T-helper 1 cell (primary cell): ENCODE results near the gene PLCH1.
A peak's percentile ranks its signal among the peaks of the same experiment; 100 is the strongest.
"Not testable (repeated sequence)": the region's sequence is repeated elsewhere in the genome, so short reads cannot be mapped to it uniquely, and the experiment has no call there.

ENCODE experiments used
- DNase-seq, 5 donors: peaks; one replicate each; pipeline ENCODE4 v3.0.0-alpha.2; 2012 to 2020

The PLCH1 gene

DNA sequence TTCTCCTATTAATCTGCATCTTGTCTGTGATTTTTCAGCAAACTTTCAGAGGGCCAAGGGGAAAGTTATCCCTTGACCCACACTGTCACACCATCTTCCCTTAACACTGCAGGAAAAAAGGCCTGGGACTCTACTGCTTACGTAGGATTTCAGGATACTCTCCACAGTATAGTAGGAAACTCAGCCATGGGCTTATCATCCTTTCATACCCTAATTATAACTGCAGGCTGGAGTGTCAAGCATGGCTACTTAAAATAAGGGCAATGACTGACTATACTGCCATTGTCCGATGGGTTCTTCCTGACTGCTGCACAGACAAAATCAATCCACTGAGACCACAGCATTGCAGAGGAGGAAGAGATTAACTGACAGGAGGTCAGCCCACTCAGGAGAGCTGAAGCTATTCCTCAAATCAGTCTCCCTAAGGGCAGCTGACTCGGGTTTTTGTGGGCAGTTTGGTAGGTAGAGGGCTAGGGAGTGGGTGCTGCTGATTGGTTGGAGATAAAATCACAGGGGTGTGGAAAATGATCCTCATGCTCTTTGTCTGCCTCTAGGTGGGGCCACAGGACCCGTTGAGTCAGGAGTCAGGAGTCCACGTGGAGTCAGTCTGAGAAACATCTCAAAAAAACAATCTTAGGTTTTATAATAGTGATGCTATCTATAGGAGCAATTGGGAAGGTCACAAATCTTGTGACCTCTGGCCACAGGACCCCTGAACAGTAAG is 333.2 kb downstream of the PLCH1 start:
- no peak for DNase-seq

DNA sequence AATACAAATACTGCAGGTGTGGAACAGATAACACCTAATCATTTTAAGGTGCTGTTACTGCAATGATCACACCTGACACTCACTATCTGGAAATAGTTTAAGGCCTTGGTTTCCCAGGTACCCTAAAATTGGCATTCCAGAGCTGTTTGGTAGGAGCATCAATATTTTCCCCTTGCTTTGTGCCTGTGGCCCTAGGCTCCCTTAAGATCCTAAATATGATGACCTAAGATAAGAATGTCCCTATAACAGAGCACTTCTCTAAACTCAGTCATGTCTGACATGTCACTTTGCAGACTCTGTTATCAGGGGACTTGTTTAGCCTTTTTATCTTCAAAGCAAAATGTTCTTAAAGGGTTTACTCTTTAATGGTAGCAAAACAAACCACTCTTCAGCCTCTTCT is 335.5 kb downstream of the PLCH1 start:
- no peak for DNase-seq

DNA sequence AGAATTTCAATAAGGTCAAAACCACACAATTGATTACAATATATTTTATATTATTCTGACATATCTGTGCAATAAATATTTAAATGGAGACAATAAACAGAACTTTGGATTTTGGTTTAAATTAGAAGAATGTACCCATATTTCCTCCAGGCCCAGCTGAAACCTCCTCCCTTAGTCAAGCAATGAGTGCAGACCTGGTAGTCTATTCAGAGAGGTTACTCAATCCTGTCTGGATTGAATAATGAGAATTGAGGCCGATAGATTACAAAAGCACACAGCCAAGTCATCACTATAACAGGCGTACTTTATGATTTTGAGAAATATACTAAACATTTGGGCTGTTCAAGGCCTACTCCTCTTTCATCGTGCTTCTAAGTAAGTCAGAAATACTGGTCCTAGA is 336.9 kb downstream of the PLCH1 start:
- DNase-seq = no peak

DNA sequence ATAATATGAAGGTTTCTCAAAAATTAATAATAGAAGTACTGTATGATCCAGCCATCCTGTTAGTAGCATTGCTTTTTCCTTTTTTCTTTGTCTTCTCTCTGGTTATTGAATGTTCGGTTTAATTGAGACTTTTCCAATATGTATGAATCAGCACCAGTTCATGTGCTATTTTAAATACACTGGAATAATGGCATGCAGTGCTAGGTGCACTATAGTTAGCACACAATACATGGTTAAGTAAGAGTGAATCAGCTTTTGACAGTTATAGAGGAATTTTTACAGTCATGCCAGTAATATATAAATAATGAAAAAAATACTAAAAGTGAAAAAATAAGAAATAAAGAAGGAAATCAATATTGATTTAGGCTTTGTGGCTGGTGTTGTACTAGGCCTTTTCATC is 337.5 kb downstream of the PLCH1 start:
- no peak for DNase-seq

DNA sequence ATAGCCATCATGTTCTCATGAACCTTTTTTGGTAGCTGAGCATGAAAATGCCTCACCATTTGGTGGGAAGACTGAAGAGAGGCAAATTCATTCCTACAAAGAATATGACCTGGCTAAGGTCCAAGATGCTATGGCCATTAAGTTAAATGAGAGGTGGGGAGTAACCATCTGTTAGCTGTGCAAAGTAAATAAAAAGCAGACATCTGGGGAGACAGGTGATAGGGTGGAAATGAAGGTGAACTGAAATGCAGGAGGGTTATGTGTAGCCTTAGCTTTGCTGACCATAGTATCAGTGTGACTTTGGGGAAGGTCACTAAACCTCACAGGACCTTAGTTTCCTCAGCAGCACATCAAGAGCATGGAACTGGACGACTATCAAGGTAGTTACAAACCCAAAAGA is 340.4 kb downstream of the PLCH1 start:
- DNase-seq = no peak

DNA sequence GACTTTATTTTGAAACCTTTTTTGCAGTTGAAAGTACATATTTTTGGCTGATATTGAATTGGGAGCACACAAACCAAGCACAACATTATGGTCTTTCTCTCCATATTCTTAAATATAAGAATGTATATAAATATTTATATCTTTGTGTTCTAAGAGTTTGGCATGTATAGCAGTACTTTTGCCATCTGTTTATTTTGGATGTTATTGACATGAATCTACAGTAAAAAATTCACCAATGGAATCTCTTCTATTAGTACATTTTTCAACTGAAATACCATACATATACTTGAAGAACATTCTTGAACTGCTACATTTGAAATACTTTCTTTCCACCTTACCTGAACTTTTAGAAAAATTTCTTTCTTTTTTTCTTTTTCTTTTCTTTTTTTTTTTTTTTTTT is 342.2 kb downstream of the PLCH1 start:
- no peak for DNase-seq

DNA sequence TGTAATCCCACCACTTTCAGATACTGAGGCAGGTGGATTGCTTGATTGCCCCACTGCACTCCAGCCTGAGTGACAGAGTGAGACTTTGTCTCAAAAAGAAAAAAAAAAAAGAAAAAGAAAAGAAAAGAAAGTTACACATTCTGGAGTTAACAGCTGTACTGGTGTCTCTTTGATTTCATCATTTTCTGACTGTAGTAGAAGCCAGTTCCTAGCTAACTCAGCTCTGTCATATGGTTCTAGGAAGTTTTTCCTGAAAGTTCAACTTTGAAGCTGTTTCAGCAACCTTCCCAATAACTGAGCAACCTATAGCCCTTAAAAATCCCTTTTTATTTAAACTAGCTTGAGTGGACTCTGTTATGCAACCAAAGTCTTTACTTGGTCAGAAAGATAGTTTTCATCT is 346.8 kb downstream of the PLCH1 start:
- DNase-seq = no peak

DNA sequence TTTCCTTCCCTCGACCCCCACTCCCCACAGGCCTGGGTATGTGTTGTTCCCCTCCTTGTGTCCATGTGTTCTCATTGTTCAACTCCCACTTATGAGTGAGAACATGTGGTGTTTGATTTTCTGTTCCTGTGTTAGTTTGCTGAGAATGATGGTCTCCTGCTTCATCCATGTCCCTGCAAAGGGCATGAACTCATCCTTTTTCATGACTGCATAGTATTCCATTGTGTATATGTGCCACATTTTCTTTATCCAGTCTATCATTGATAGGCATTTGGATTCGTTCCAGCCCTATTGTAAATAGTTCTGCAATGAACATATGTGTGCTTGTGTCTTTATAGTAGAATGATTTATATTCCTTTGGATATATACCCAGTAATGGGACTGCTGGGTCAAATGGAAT is 350.0 kb downstream of the PLCH1 start:
- DNase-seq = not testable (repeated sequence)

DNA sequence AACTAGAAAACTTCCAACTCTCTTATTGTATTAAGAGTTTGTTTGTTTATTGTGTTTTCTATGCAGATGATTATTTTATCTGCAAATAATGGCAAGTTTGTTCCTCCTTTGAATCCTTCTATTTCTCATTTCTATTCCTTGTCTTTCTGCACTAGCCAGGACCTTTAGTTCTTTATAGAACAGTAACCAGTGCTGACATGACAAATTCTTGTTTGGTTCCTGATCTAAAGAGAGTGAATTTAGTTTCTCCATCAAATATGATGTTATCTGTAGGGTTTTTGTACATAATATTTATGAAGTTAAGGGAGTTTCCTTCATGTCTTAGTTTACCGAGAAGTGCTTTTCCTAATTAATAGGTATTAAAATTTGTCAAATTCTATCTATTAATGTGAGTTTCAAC is 350.6 kb downstream of the PLCH1 start:
- DNase-seq = no peak

DNA sequence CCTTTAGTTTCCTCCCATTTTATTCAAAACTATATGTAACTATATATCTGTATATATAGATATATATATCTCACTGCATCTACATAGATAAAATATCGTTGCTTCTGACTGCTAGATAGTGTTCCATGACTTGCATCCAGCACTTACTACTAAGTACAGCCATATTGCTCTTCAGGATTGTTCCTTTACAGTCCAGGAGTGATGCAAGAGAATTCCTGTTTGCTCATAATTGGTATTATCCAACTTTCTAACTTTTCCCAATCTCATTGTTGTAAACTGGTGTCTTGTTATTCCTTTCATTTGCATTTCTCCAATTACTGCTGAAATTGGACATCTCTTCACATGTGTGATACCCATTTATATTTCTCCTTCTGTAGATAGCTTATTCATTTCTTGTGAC is 351.6 kb downstream of the PLCH1 start:
- no peak for DNase-seq

DNA sequence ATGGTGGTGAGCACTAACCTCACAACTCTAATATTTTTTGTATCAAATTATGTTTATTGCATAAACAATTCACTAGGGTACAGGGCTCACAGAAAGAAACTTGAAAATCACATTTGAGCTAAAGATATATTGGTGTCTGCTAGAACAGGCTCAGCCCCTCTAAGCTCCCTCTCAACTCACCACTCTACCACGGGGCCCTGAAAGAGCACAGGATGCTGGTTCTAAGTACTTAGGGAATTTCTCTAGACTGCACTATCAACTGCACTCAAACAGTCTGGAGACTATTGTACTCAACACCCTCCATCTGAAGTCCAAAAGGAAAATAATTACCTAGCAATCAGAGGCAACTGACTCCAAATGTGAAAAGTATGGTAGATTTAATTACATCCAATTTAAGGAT is 352.7 kb downstream of the PLCH1 start:
- DNase-seq = no peak

DNA sequence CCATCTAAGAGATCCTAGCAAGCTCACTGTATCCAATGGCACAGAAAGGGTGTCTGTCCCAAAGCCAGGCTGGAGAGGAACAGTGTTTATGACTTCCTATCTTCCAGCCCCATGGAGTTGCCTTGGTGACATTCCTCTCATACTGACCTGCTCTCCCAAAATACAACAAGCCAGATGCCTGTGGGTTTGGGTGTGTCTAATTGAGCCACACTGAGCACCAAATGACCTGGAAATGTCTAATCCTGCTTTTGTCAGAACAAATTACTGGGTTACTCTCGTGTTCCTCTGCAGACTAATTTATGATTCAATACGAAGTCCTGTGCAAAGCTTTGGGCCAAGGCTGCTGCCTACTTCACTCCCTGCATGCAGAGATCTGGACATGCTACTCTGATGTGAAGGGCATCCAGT is 353.3 kb downstream of the PLCH1 start:
- no peak for DNase-seq

DNA sequence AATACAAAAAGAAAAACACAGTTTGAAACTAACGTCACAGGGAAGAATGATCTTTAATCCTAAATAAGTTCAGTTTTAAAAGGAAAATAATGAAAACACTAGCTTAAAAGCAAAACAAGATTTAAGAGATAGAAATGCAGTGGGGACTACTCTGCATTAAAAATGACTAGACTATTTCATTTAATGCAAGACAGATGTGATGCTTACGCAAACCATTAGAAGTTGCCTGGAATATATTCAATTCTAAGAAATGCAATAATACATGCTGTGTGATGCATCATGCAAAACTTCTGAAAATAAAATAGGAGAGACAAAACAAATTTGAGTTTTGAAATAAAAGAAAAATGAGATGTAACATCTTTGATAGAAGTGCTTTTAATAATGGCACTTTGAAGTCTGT is 353.8 kb downstream of the PLCH1 start:
- no peak for DNase-seq

DNA sequence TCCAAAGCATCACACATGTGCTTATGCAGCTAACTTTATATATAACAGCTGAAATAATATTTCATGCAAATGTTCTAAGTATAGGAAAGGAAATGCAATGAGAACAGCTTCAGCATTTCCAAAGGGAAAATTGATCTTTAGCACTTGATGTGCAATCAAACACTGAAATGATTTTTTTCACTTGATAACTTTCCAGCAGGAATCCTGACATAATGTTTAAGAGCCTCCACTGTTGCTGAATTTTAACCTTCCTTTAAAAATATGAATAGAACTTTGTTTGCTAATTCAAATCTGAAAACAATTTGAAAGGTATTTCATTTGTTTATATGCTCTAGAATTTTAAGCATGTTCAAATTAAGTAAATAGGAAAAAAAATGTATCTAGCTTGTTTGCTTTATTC is 354.5 kb downstream of the PLCH1 start:
- DNase-seq = no peak

DNA sequence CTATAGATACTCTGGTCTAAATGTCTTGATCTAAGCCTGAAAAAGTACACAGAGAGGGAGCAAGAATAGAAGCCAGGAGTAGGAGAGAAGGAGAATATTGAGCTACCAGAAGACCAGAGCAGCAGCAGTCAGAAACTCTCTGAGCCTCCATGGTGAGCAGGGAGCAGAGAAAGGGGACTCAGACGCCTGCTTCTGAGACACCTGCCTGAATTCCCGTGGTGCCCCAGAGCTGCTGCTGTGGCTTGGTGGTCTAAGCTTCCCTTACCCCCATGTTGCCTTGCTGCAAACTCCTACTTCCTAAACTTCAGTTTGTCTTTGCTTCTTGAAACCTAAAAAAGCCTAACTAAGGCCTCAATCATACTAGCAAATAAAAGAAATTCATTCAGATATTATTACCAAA is 356.5 kb downstream of the PLCH1 start:
- DNase-seq = no peak

DNA sequence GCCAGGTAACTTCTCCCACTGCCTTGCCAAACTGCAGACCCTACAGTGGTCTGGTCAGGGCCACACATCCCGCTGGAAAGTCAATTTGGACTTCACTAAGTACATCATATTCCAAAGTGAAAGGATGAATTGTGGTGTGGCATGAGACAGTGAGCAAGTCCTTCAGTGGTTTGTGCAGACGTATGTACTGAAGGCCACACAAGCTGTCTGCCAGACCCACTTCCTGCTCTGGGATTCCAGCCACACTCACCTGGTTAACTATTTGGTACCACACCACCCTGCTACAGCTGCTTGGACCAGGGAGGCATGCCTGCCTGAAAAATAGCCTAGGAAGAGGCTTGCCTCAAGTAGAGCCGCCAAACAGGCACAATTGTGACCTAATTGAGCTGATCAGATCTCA is 357.3 kb downstream of the PLCH1 start:
- no peak for DNase-seq

DNA sequence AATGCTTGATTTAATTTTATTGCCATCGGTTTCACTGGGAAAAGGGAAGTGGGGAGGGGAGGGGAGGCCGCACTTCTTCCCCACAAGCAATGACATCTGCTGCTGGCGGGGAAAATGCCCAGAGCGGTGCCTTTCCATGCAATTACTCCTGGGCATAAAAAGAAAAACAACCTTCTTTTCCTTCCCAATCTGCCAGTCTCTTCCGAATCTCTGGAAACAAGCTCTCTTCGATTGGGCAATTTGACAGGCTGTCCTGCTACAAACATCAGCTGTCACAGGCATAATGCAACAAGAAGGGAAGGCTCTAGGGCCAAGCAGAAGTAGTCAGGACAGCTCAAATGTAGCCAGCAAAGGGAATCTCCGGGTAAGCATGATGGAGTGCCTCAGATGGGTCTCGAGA is 358.0 kb downstream of the PLCH1 start:
- DNase-seq = no peak

DNA sequence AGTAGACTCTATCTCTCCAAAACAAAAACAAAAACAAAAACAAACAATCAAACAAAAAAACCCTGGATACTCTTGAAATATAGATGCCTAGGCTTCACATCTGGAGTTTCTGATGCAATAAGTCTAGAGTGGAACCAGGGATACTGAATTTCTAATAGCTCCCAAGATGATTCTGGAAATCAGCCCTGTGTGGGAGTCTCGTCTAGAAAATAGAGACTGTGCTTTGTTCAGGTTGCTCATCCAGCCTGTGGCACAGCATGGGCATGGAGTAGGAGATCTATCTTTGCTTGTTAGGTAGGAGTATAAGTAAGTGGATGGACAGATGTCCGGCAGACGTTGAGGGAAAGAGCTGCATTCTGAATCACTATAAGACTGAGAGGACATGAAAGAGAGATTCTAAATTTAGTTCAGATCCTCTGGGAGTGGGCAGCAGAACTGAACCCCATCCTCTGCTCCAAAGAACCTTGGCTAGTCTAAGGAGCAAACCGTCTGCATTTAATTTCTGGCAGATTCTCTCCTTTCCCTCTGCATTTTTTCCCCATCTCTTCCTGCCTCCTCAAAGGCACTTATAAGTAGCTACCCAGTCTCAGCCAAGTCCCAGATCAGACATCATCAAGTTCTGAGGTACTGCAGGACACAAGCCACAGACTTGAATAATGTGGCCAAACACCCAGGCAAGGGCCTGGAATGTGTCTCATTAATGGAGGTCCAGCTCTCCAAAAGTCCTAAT is 358.8 kb downstream of the PLCH1 start:
- no peak for DNase-seq

DNA sequence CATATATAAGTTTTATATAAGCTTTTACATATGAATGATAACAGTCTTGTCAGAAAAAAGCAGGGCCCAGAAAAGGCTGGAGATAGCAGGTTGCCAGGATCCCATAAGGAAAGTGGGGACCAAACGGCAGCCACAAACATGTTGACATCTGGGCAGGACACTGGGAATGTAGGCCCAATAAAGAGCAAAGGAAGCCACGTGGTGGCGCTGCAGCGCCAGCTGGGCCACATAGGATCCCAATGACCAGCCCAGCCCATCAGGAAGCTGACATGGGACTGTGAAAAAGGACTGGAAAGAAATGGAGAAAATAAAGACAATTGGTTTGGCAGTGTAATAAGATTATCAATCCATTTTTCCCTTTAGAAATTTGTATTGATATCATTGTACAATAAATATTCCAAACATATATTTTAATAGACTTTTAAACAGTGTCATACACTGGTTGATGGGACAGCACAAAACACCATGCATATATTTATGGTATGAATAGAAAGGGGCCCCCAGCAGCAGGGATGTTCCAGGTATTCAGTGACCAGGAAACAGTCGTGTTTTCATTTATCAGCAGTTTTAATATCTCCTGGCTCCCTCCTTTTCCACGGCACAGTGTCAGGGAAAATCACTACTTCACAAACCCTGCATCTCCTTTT is 362.4 kb downstream of the PLCH1 start:
- DNase-seq = peak in 1 of 5 donors; percentile 5

DNA sequence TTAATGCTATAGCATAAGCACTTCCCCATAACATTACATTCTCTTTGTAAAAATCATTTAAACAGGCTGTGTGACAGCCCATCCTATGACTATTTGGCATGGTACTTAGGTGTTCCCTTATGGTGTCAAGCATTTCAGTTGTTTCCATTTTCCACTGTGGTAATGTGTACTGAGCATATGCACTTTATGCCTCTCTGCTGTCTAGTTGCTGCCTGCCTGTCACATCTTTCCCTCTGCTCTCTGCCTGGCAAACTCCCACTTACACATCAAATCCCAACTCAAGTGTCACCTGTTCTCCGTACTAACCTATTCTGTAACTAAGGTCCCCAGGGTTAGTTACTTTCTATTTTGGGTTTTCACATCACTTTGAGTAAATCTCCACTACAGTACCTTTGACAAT is 367.0 kb downstream of the PLCH1 start:
- no peak for DNase-seq

DNA sequence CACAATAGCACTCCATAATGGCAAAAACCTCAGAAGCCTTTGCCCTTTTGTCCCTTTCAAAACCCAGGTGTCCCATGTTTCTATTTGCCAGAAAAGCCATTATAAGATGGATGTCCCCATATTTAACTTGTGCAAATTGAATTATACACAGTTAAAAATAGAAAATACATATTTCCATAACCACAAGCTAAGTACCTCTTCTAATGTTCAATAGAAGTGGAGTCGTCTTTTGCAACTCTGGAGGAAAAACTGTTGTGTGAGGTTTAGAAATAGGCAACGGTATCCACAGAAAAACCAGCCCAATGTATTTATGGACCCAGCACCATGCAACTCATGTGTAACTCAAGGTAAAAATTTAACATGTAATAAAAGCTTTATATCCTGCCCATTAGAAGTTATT is 367.8 kb downstream of the PLCH1 start:
- DNase-seq = no peak

DNA sequence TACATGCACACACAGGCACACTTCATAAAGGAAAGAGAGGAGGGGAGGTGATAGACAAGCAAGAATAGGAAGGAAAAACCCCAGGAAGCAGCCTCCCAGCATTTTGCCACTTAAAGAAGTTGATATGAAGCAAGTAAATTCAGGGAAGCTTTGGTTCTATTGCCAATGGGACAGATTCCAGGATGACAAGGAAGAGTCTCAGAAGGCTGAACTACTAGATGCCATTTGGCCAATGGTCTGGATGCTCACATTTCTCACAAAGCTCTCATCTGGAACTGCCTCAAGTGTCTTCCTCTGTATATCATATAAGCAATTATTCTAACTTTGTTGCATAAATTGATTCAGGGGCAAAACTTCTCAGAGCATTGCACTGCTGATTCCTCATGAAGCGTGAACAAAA is 372.6 kb downstream of the PLCH1 start:
- no peak for DNase-seq

DNA sequence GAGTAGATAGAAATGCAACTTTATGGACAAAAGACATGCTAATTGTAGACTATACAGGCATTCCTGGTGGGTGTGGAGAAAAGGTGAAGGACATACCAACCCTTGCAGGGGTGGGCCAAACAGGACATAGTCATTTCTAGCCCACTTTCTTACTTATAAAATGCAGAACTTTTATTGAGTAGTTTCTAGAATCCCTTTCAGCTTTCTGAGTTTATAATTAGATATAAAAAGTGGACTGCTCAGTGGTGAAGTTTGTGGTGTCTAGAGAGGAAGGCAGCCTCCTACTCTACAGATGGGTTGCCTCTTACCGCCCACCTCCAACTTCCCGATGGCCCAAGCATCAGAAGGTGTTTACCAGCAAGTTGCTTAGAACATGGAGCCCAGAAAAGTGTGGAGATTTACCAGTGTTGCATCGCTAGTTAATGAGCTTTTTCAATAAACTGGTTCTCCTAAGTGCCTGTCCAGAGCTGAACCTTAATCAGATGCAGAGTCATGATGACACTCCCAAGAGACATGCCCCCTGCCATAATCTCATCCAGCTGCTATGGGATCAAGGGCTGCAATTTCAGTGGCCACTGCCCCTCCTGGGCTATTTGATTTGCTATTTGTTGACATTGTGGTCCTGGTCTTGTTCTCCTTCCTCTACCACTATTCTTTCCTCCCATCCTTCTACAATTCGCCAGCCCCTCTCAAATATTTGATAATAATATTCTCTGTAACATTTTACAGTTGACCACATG is 373.9 kb downstream of the PLCH1 start:
- no peak for DNase-seq

DNA sequence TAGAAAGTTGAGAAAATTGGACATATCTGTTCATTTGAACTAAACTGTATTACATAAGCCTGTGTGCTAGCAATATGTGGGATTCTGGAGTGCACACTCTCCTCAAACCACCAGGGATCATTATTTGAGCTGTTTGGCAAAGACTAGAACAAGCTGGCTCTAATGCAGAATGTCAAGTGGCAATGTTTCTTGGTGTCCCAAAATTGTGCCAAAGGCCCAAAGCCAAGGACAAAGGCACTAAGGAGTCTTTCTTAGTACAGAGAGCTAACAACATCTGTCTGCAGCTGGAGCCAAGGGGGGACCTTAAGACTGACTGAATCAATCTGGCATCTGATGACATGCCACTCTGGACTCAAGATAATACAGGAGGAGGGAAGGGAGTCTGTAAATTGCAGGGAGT is 374.7 kb downstream of the PLCH1 start:
- DNase-seq = no peak
